Smooth muscle cell (in vitro differentiated cells): ENCODE data around the gene ARHGAP24. TPM values are rescaled to one million over a fixed set of nuclear protein-coding genes. Genes with fewer than 3 reads are reported as not detected.
"Not testable (repeated sequence)": the region's sequence is repeated elsewhere in the genome, so short reads cannot be mapped to it uniquely, and the experiment has no call there.

Source experiments
- DNase-seq: peaks from one replicate; lab custom pipeline; 2025; ENCODE audit not compliant: unreplicated experiment; lab: John Stamatoyannopoulos, UW
- H2AFZ ChIP-seq: fragments of 200-600 bp; sonication (generic); 2 replicates; pipeline ENCODE4 v1.6.0; 2016; ENCODE audit warnings: antibody characterized with exemption, low read depth, mild to moderate bottlenecking
- H3F3A ChIP-seq: fragments of 200-600 bp; sonication (generic); 2 replicates; pipeline ENCODE4 v1.6.0; 2017; ENCODE audit warnings: antibody characterized with exemption, low read depth
- H3K27ac ChIP-seq: fragments of 200-600 bp; sonication (generic); 2 replicates; pipeline ENCODE4 v1.5.1; 2016; ENCODE audit warnings: low read depth, mild to moderate bottlenecking
- H3K27me3 ChIP-seq: fragments of 200-600 bp; sonication (generic); 2 replicates; pipeline ENCODE4 v1.6.1; 2016; ENCODE audit warnings: low read depth, mild to moderate bottlenecking
- H3K36me3 ChIP-seq: fragments of 200-600 bp; sonication (generic); 2 replicates; pipeline ENCODE4 v1.5.1; 2016; ENCODE audit warnings: low read depth
- H3K4me1 ChIP-seq: fragments of 200-600 bp; sonication (generic); 2 replicates; pipeline ENCODE4 v1.5.1; 2016; ENCODE audit warnings: low read depth
- H3K4me2 ChIP-seq: fragments of 200-600 bp; sonication (generic); 2 replicates; pipeline ENCODE4 v1.6.0; 2016; ENCODE audit warnings: mild to moderate bottlenecking
- H3K4me3 ChIP-seq: fragments of 200-600 bp; sonication (generic); 2 replicates; pipeline ENCODE4 v1.5.1; 2016; ENCODE audit warnings: mild to moderate bottlenecking
- H3K79me2 ChIP-seq: fragments of 200-600 bp; sonication (generic); 2 replicates; pipeline ENCODE4 v1.6.0; 2016; ENCODE audit warnings: low read depth, mild to moderate bottlenecking
- H3K9ac ChIP-seq: fragments of 200-600 bp; sonication (generic); 2 replicates; pipeline ENCODE4 v1.6.0; 2016; ENCODE audit warnings: low read depth
- H3K9me3 ChIP-seq: fragments of 200-600 bp; sonication (generic); replicated peaks from 2 replicates; pipeline ENCODE4 v1.5.1; 2016; ENCODE audit warnings: low read depth
- H4K20me1 ChIP-seq: fragments of 200-600 bp; sonication (generic); 2 replicates; pipeline ENCODE4 v1.6.0; 2016; ENCODE audit warnings: low read depth
- CTCF ChIP-seq: fragments of 200-600 bp; sonication (generic); IDR thresholded peaks from 2 replicates; pipeline ENCODE4 v1.5.1; 2017; ENCODE audit warnings: borderline replicate concordance, mild to moderate bottlenecking, antibody characterized with exemption; ENCODE audit not compliant: insufficient read depth, poor library complexity, severe bottlenecking
- WGBS: methylation state at CpG from one replicate; pipeline ENCODE4 v1.1.7; 2016; ENCODE audit warnings: low lambda C conversion rate; 5-methylcytosine and 5-hydroxymethylcytosine counted together
- polyA plus RNA-seq: library from polyadenylated mRNA; unstranded; fragments of >200 nt; fragmentation: Nextera tagmentation; extraction: Ambion mirVana; gene quantifications from 2 replicates; pipeline ENCODE4 v1.2.1, GENCODE V29; 2016
- total RNA-seq: library from RNA; depleted of rRNA; stranded (reverse); fragments of >200 nt; gene quantifications from 2 replicates; pipeline ENCODE4 v1.2.3, GENCODE V29; 2014

The ARHGAP24 gene
- total and polyA plus RNA-seq, 2 experiments from 2014 or later = 4.9 to 18.2 TPM

GRCh38 chr4:85913931-85914694, 439.2 kb downstream of the ARHGAP24 start:
- Histone ChIP-seq H3F3A (no peaks in the 10 kb centered on the region), H3K79me2 (no peaks in the 10 kb centered on the region), H3K27ac (no peak overlapping the region), H4K20me1 (no peaks in the 10 kb centered on the region), H3K4me1 (no peaks in the 10 kb centered on the region), H3K9ac (no peak overlapping the region), H3K36me3 (no peaks in the 10 kb centered on the region), H3K27me3 (no peaks in the 10 kb centered on the region), H3K9me3 (no peaks in the 10 kb centered on the region), H3K4me2 (no peak overlapping the region), H3K4me3 (no peak overlapping the region), H2AFZ (no peak overlapping the region)
- TF ChIP-seq CTCF = no peak
- 97% methylated on average over 5 of the region's 5 CpGs for WGBS
- DNase-seq = no peak

GRCh38 chr4:85915570-85915969, 440.6 kb downstream of the ARHGAP24 start:
- WGBS = 97% methylated on average over 6 of the region's 6 CpGs
- not testable (repeated sequence) for H3K4me3 ChIP-seq, H4K20me1 ChIP-seq, H3K27ac ChIP-seq, H3K4me1 ChIP-seq, DNase-seq, H3K36me3 ChIP-seq, H3K9ac ChIP-seq, H3K79me2 ChIP-seq, H3K9me3 ChIP-seq, H3K4me2 ChIP-seq, H3K27me3 ChIP-seq, H2AFZ ChIP-seq, H3F3A ChIP-seq

GRCh38 chr4:85919200-85919887, 444.4 kb downstream of the ARHGAP24 start:
- Histone ChIP-seq H3K36me3 (no peaks in the 10 kb centered on the region), H3K4me2 (no peak overlapping the region), H3K9me3 (no peaks in the 10 kb centered on the region), H3F3A (no peaks in the 10 kb centered on the region), H2AFZ (no peak overlapping the region), H3K27me3 (no peaks in the 10 kb centered on the region), H3K4me3 (no peak overlapping the region), H3K9ac (no peak overlapping the region), H3K27ac (no peak overlapping the region), H4K20me1 (no peaks in the 10 kb centered on the region), H3K4me1 (no peaks in the 10 kb centered on the region), H3K79me2 (no peaks in the 10 kb centered on the region)
- TF ChIP-seq CTCF = no peak
- DNase-seq = no peak
- 94% methylated on average over 6 of the region's 6 CpGs for WGBS

GRCh38 chr4:85925071-85925470, 450.1 kb downstream of the ARHGAP24 start:
- no peak overlapping the region for H3K9ac ChIP-seq
- TF ChIP-seq CTCF = no peak
- DNase-seq = no peak
- no peaks in the 10 kb centered on the region for H3K36me3 ChIP-seq
- H3K27me3 ChIP-seq = no peaks in the 10 kb centered on the region
- no peaks in the 10 kb centered on the region for H3K9me3 ChIP-seq
- H3K79me2 ChIP-seq = no peaks in the 10 kb centered on the region
- peaks cover 12% of the 10 kb centered on the region for H3K4me1 ChIP-seq
- no peak overlapping the region for H3K4me3 ChIP-seq
- H4K20me1 ChIP-seq = no peaks in the 10 kb centered on the region
- 98% methylated on average over 6 of the region's 6 CpGs for WGBS
- no peaks in the 10 kb centered on the region for H3F3A ChIP-seq
- H2AFZ ChIP-seq = no peak overlapping the region
- H3K4me2 ChIP-seq = no peak overlapping the region
- no peak overlapping the region for H3K27ac ChIP-seq
